DND-41 (cell line): Measurements from ENCODE around the gene DGKZ.

Experiments used
- EZH2 ChIP-seq: IDR thresholded peaks from 3 replicates; pipeline ENCODE4 v1.6.1; 2012; ENCODE audit warnings: borderline replicate concordance, low read depth, mild to moderate bottlenecking, moderate library complexity, low read length, inconsistent platforms; ENCODE audit not compliant: severe bottlenecking
- TF ChIP-seq, protein P1 (sequence below): IDR thresholded peaks from 2 replicates; pipeline ENCODE4 v1.5.1; 2012; ENCODE audit warnings: borderline replicate concordance, low read length, moderate library complexity, mild to moderate bottlenecking; ENCODE audit not compliant: poor library complexity, severe bottlenecking; ENCODE audit errors: extremely low read depth

DNA sequence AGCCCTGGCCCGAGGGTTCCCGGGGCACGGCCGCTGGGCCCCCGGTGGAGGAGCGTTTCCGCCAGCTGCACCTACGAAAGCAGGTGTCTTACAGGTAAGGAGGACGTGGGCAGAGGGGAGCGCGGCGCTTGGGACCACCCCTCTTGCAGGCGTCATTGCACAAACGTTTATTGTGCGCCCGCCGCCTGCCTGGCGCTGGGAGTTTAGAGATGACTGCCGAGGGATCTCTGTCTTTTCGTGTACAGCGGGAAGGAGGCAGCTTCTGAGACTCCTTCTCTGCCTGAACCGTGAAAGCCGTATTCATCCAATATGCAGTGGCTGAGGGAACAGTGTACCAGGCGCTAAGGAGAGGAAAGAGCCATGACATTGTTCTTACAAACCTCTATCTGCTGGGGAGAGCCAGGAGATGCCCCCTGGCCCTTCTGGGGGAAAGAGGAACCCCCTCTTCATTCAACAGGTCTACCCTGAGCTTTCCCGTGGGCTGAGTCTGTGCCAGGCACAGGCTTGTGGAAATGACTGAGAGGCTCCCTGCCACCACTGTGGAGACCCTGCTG, 13.8 kb upstream of the DGKZ start:
- TF ChIP-seq EZH2: peak; percentile 97
- TF ChIP-seq, protein P1, sequence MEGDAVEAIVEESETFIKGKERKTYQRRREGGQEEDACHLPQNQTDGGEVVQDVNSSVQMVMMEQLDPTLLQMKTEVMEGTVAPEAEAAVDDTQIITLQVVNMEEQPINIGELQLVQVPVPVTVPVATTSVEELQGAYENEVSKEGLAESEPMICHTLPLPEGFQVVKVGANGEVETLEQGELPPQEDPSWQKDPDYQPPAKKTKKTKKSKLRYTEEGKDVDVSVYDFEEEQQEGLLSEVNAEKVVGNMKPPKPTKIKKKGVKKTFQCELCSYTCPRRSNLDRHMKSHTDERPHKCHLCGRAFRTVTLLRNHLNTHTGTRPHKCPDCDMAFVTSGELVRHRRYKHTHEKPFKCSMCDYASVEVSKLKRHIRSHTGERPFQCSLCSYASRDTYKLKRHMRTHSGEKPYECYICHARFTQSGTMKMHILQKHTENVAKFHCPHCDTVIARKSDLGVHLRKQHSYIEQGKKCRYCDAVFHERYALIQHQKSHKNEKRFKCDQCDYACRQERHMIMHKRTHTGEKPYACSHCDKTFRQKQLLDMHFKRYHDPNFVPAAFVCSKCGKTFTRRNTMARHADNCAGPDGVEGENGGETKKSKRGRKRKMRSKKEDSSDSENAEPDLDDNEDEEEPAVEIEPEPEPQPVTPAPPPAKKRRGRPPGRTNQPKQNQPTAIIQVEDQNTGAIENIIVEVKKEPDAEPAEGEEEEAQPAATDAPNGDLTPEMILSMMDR: no peak
